NCI-H345 (cell line): Measurements from ENCODE around the gene MS4A6A.
"Not testable (repeated sequence)": the region's sequence is repeated elsewhere in the genome, so short reads cannot be mapped to it uniquely, and the experiment has no call there.

Source experiments
- DNase-seq: peaks from one replicate; lab custom pipeline; 2025; lab: John Stamatoyannopoulos, UW

MS4A6A gene

GRCh38 chr11:60182541-60183330 is at the start of gene MS4A6A:
MS4A6A (minus strand) TSS chr11:60183083; CDS start chr11:60181727, 1,356 bp downstream.
- no peak for DNase-seq

GRCh38 chr11:60230681-60231080 is 47.8 kb upstream of the MS4A6A start:
- DNase-seq, result no peak

- DNase-seq, result no peak
Measured at GRCh38 chr11:60222141-60222540, 39.3 kb upstream of the MS4A6A start.

- no peak for DNase-seq
Measured at GRCh38 chr11:60221692-60222091, 38.8 kb upstream of the MS4A6A start.

- no peak for DNase-seq
Measured at GRCh38 chr11:60221181-60221580, 38.3 kb upstream of the MS4A6A start.

GRCh38 chr11:60214386-60214785 is 31.5 kb upstream of the MS4A6A start:
- DNase-seq, result no peak

- no peak for DNase-seq
Measured at GRCh38 chr11:60211206-60211605, 28.3 kb upstream of the MS4A6A start.

GRCh38 chr11:60209977-60210376 is 27.1 kb upstream of the MS4A6A start:
- no peak for DNase-seq

GRCh38 chr11:60208951-60209350 is 26.1 kb upstream of the MS4A6A start:
- DNase-seq, result no peak

- DNase-seq, result no peak
Measured at GRCh38 chr11:60208146-60208895, 25.4 kb upstream of the MS4A6A start.

- DNase-seq, result no peak
Measured at GRCh38 chr11:60206616-60207015, 23.7 kb upstream of the MS4A6A start.

GRCh38 chr11:60204922-60205321 is 22.0 kb upstream of the MS4A6A start:
- DNase-seq, result no peak

- not testable (repeated sequence) for DNase-seq
Measured at GRCh38 chr11:60201334-60201733, 18.5 kb upstream of the MS4A6A start.

GRCh38 chr11:60197442-60197841 is 14.6 kb upstream of the MS4A6A start:
- no peak for DNase-seq

- DNase-seq, result no peak
Measured at GRCh38 chr11:60195923-60196368, 13.1 kb upstream of the MS4A6A start.

GRCh38 chr11:60194511-60194910 is 11.6 kb upstream of the MS4A6A start:
- no peak for DNase-seq

GRCh38 chr11:60193687-60194433 is 11.0 kb upstream of the MS4A6A start:
- peak; percentile 1 for DNase-seq

GRCh38 chr11:60192564-60192963 is 9.7 kb upstream of the MS4A6A start:
- DNase-seq, result not testable (repeated sequence)

GRCh38 chr11:60188481-60188880 is 5.6 kb upstream of the MS4A6A start:
- not testable (repeated sequence) for DNase-seq

- DNase-seq, result not testable (repeated sequence)
Measured at GRCh38 chr11:60186128-60186527, 3.2 kb upstream of the MS4A6A start.

- DNase-seq, result not testable (repeated sequence)
Measured at GRCh38 chr11:60185512-60185827, 2.6 kb upstream of the MS4A6A start.

GRCh38 chr11:60184824-60185511 is 2.1 kb upstream of the MS4A6A start:
- DNase-seq, result no peak
